ENCODE results near the gene PLXNA1. TPM values are rescaled to one million over a fixed set of nuclear protein-coding genes. Genes with fewer than 3 reads are reported as not detected.

PLXNA1 gene
- total and polyA plus RNA-seq, 9 of the 15 experiments (the other 6 are each of a cell fraction or from before 2014, with no cell fraction given) = 0.23 to 59.9 (median 16.8) TPM

- no peak for TF ChIP-seq C11orf30 (IDR thresholded peaks at IDR 0.05; ENCODE audit: low read depth)
Observed at GRCh38 chr3:126989316-126990023, 6.6 kb downstream of the PLXNA1 start (continued).

GRCh38 chr3:126990024-126990700 is 7.2 kb downstream of the PLXNA1 start:
- FAIRE-seq (no peak), ATAC-seq (no peak), DNase-seq (ENCODE audit: extremely low read depth in 1 of 4, low spot score in 3 of 4) (no peak)
- CTCF ChIA-PET (ENCODE audit: low intra/inter-chr PET ratio) = no interaction called here
- BruUV-seq (replicated peaks) = no TSS peak
- 100% methylated on average over 2 of the region's 10 CpGs for WGBS (ENCODE audit: insufficient coverage, low coverage, missing lambda C conversion rate)
- Histone ChIP-seq H3K4me1 (replicated peaks in 1 of 2; ENCODE audit: control insufficient read depth in 2 of 2, insufficient read depth in 2 of 2, low read length in 2 of 2) (peaks cover 15 to 58% of the 10 kb centered on the region in 2 experiments), H3K36me3 (ENCODE audit: control insufficient read depth, insufficient read depth, low read length) (peaks cover 64% of the 10 kb centered on the region; the same call in 2 of the 3 replicates), H3K27me3 (ENCODE audit: control insufficient read depth in 2 of 2, insufficient read depth in 2 of 2, low read length in 2 of 2) (no peaks in the 10 kb centered on the region), H3K79me2 (ENCODE audit: control insufficient read depth, insufficient read depth, low read length) (peaks cover 82% of the 10 kb centered on the region), H3K4me2 (ENCODE audit: insufficient read depth, low read length) (no peak overlapping the region), H4K20me1 (replicated peaks; ENCODE audit: control insufficient read depth, insufficient read depth, low read length) (peaks cover 46% of the 10 kb centered on the region), H3K4me3 (no peak overlapping the region), H3K9ac (ENCODE audit: insufficient read depth in 1 of 2, low read depth in 2 of 2, low read length in 2 of 2) (no peak overlapping the region), H2AFZ (ENCODE audit: low read depth, low read length) (no peak overlapping the region), H3K27ac (ENCODE audit: extremely low read depth, low read depth, low read length) (no peak overlapping the region), H3K9me1 (ENCODE audit: control insufficient read depth, insufficient read depth, low read length) (peaks cover 20% of the 10 kb centered on the region), H3K9me3 (replicated peaks; ENCODE audit: control insufficient read depth, insufficient read depth, low read depth, low read length) (no peaks in the 10 kb centered on the region)
- intact Hi-C loops (cut with micrococcal nuclease) (no loop called here), in situ Hi-C loops (cut with MboI) (no loop called here)
- TF ChIP-seq ARID3A (IDR thresholded peaks at IDR 0.05; ENCODE audit: borderline replicate concordance, low read depth, low read length) = no peak
- peak; percentile 77 for TF ChIP-seq ZFP36 (IDR thresholded peaks at IDR 0.05; ENCODE audit: low read depth, low read length, partially characterized antibody)
- peak; percentile 74 for TF ChIP-seq BCOR (IDR thresholded peaks at IDR 0.05)
- peak in 1 of 2 experiments; percentile 56; a peak in 1 of 4 replicates for TF ChIP-seq KDM1A (IDR thresholded peaks at IDR 0.05)
- POLR2A ChIA-PET = interaction anchor here (0.6 kb wide), 1 partner anchor 9 kb away, joined by 3 read pairs; no protein-coding TSS in a partner anchor

Measured in K562 (cell line).